Chondrocyte (in vitro differentiated cells): ENCODE data around the gene DLG2. TPM values are rescaled to one million over a fixed set of nuclear protein-coding genes. Genes with fewer than 3 reads are reported as not detected.
"Not testable (repeated sequence)": the region's sequence is repeated elsewhere in the genome, so short reads cannot be mapped to it uniquely, and the experiment has no call there.

Experiments used
- DNase-seq: peaks from one replicate; pipeline ENCODE4 v3.0.0; 2021; ENCODE audit warnings: mixed read lengths, low spot score
- H3K27ac Mint-ChIP-seq: one replicate; pipeline ENCODE4 v1.8.0; 2021; ENCODE audit warnings: mild to moderate bottlenecking, moderate library complexity, mixed read lengths; ENCODE audit not compliant: unreplicated experiment
- H3K27me3 Mint-ChIP-seq: 2 replicates; pipeline ENCODE4 v1.8.0; 2021; ENCODE audit warnings: low read depth, mixed read lengths
- H3K36me3 Mint-ChIP-seq: 2 replicates; pipeline ENCODE4 v1.8.0; 2021; ENCODE audit warnings: low read depth, mixed read lengths
- H3K4me1 Mint-ChIP-seq: 2 replicates; pipeline ENCODE4 v1.8.0; 2021; ENCODE audit warnings: low read depth, mild to moderate bottlenecking, mixed read lengths
- H3K4me3 Mint-ChIP-seq: one replicate; pipeline ENCODE4 v1.8.0; 2021; ENCODE audit warnings: mild to moderate bottlenecking, moderate library complexity, mixed read lengths; ENCODE audit not compliant: unreplicated experiment
- H3K9me3 Mint-ChIP-seq: 2 replicates; pipeline ENCODE4 v1.8.0; 2021; ENCODE audit warnings: low read depth, mixed read lengths
- total RNA-seq: library from RNA; stranded (reverse); gene quantifications from 3 replicates; pipeline ENCODE4 v1.2.1, GENCODE V29; 2021
- TF ChIP-seq, protein P1 (sequence below): fragments of 200-600 bp; sonication (generic); IDR thresholded peaks from 2 replicates; pipeline ENCODE4 v1.5.0; 2021; ENCODE audit warnings: antibody characterized with exemption, mild to moderate bottlenecking, moderate library complexity

DLG2 gene
- total RNA-seq, 1 donor from 2014 or later: 1.3 TPM

DNA sequence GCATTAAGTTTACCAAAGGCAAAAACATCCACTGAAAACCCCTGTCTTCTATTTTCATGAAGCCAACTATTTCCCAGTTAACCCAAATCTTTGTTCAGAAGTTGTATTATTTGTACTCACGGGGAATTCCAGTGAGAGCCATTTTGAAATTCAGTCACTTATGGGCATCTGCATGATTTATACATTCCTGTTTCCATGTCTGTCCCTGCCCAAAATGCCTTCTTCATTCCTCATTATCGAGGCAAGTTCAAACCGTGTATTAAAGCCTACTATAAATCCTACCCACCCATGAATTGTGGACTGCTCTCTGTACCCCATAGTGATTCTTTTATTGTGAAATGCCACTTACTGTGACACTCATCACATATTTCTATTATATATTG, 772.7 kb downstream of the DLG2 start:
- H3K4me1 Mint-ChIP-seq: no peaks in the 10 kb centered on the region
- H3K4me3 Mint-ChIP-seq: no peak overlapping the region
- DNase-seq: no peak
- no peaks in the 10 kb centered on the region for H3K9me3 Mint-ChIP-seq
- H3K27ac Mint-ChIP-seq: no peak overlapping the region
- TF ChIP-seq, protein P1, sequence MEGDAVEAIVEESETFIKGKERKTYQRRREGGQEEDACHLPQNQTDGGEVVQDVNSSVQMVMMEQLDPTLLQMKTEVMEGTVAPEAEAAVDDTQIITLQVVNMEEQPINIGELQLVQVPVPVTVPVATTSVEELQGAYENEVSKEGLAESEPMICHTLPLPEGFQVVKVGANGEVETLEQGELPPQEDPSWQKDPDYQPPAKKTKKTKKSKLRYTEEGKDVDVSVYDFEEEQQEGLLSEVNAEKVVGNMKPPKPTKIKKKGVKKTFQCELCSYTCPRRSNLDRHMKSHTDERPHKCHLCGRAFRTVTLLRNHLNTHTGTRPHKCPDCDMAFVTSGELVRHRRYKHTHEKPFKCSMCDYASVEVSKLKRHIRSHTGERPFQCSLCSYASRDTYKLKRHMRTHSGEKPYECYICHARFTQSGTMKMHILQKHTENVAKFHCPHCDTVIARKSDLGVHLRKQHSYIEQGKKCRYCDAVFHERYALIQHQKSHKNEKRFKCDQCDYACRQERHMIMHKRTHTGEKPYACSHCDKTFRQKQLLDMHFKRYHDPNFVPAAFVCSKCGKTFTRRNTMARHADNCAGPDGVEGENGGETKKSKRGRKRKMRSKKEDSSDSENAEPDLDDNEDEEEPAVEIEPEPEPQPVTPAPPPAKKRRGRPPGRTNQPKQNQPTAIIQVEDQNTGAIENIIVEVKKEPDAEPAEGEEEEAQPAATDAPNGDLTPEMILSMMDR: no peak
- no peaks in the 10 kb centered on the region for H3K27me3 Mint-ChIP-seq
- no peaks in the 10 kb centered on the region for H3K36me3 Mint-ChIP-seq

DNA sequence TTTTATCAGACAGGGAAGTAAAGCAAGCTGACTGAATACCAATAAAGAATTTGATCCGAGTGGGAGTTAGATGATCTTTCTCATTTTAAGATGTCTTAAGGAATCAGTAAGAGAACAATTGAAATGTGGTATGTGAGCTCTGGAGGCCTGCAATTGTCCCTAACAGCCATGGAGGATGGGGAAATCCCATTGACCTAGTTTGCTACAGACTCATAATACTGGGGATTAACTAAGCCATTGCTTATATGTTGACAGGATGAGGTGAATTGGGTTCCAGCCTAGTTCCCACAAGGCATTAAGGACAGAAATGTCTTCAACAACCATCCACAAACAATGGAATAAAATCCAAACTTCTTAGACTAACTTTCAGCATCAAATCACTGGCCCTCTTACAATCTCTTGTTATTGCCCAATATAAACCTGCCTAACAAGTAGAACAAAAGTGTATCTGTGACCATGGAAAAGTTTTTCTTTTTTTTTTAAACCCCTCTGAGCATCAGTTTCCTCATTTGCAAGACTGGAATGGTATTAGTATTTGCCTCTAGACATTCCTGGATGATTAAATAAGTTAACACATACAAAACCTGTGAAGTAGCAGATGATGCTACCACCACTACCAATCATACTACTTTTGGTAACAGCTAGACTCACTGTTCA, 773.2 kb downstream of the DLG2 start:
- Mint-ChIP-seq H3K36me3 (no peaks in the 10 kb centered on the region), H3K4me3 (no peak overlapping the region), H3K27ac (no peak overlapping the region), H3K9me3 (no peaks in the 10 kb centered on the region), H3K27me3 (no peaks in the 10 kb centered on the region), H3K4me1 (no peaks in the 10 kb centered on the region)
- no peak for DNase-seq
- TF ChIP-seq, protein P1: no peak

DNA sequence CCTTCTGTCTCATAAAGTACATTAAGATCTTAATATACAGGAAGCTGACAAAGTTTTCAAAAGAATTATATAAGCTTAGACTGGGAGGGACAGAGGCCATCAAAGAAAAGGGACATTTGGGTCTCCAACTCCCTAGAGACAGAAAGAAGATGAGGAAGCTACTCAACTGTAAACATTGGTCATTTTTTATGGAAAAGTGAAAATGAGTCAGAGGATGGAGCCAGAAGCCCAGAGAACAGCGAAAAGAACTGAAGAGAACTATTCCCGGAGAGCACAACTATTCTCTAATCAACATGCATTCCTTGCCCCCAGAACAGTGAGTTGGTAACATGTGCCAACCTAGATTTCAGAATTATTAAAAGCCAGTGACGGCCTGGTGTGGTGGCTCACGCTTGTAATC, 779.3 kb downstream of the DLG2 start:
- H3K27me3 Mint-ChIP-seq: no peaks in the 10 kb centered on the region
- no peak for DNase-seq

DNA sequence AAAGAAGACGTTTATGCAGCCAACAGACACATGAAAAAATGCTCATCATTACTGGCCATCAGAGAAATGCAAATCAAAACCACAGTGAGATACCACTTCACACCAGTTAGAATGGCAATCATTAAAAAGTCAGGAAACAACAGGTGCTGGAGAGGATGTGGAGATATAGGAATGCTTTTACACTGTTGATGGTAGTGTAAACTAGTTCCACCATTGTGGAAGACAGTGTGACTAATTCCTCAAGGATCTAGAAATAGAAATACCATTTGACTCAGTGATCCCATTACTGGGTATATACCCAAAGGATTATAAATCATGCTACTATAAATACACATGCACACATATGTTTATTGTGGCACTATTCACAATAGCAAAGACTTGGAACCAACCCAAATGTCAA, 786.9 kb downstream of the DLG2 start:
- H3K36me3 Mint-ChIP-seq, H3K27me3 Mint-ChIP-seq, H3K9me3 Mint-ChIP-seq, DNase-seq, H3K4me3 Mint-ChIP-seq, H3K27ac Mint-ChIP-seq, H3K4me1 Mint-ChIP-seq: not testable (repeated sequence)

More for the DNA sequence above, 779.3 kb downstream of the DLG2 start:
- no peaks in the 10 kb centered on the region for H3K36me3 Mint-ChIP-seq
- no peak overlapping the region for H3K4me3 Mint-ChIP-seq
- no peaks in the 10 kb centered on the region for H3K4me1 Mint-ChIP-seq
- TF ChIP-seq, protein P1: no peak
- H3K9me3 Mint-ChIP-seq: no peaks in the 10 kb centered on the region
- no peak overlapping the region for H3K27ac Mint-ChIP-seq

DNA sequence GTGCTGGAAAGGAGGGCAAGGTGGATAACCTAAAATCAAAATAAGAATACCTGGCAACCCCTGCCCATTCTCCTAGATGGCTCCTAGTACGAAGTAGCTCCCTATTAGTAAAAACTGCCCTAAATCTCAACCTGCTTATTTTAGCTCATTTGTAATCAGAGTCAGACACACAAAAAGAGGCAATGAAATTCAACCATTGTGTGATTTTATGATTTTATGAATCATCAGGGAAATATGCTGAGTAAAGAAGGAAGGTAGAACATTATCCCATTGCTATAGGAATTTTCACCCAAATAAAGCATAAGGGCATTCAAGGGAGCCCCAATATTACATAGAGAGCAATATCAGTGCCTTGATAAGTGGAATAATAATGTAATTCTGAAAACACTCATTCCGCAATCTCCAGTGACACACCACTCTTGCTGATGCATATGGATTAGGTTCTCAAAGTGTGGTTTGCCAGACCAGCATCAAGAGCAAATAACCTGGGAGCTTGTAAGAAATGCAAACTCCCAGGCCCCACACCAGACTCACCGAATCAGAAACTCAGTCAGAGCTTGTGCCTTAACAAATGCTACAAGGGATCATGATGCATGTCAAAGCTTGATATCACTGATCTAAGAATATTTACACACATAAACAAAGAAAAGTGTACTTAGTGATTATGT, 789.6 kb downstream of the DLG2 start:
- Mint-ChIP-seq H3K9me3 (no peaks in the 10 kb centered on the region), H3K4me3 (no peak overlapping the region), H3K27ac (no peak overlapping the region), H3K4me1 (no peaks in the 10 kb centered on the region), H3K27me3 (peaks cover 10% of the 10 kb centered on the region), H3K36me3 (no peaks in the 10 kb centered on the region)
- no peak for DNase-seq
- TF ChIP-seq, protein P1: no peak

DNA sequence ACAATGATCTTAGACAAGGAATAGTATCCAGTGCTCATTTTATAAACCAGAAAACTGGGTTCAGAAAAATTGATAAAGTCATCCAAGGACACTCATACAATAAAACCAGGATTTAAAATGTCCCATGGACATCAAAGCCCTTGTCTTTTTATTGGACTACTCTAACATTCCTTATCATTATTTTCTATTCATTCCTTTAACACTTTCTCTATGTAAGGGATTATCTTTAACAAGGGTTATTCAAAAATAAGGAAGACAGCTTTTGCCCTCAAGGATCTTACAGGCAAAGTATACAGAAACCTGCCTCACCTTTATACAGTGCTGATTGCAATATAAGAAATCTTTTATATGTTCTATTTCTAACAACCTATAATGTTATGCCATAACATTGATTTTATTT, 790.8 kb downstream of the DLG2 start:
- TF ChIP-seq, protein P1: no peak

More for the DNA sequence above, 790.8 kb downstream of the DLG2 start:
- H3K27ac Mint-ChIP-seq: no peak overlapping the region
- H3K9me3 Mint-ChIP-seq: no peaks in the 10 kb centered on the region
- H3K4me1 Mint-ChIP-seq: no peaks in the 10 kb centered on the region
- no peaks in the 10 kb centered on the region for H3K36me3 Mint-ChIP-seq
- peaks cover 10% of the 10 kb centered on the region for H3K27me3 Mint-ChIP-seq
- no peak overlapping the region for H3K4me3 Mint-ChIP-seq
- DNase-seq: no peak
